HG02623 (cell line): ENCODE measurements around the gene KCTD21.

Source experiments
- ATAC-seq: cut with Tn5 transposase; IDR thresholded peaks from one replicate; pipeline ENCODE4 v1.9.1; 2021; ENCODE audit warnings: moderate library complexity; ENCODE audit not compliant: unreplicated experiment

KCTD21 gene

DNA sequence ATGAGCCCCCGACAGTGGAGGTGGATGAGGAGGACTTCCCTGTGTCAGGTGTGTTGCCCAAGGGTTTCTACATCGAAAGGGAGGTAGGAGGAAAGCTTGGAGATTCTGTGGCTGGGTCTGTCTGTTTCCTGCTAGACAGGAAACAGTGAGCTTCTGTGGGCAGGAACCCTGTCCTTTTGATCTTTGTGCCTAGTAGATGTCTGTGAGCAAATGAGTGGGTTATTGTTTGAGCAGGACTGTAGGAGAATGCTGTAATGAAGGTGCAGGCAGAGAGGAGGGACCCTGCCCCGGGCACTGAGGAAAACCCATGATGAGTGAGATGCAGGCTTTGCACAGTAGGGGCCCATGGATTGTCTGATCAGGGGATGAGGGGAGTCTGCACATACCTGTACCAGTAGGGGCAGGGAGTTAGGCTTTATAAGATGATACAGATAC, 14.3 kb upstream of the KCTD21 start:
- ATAC-seq = no peak

DNA sequence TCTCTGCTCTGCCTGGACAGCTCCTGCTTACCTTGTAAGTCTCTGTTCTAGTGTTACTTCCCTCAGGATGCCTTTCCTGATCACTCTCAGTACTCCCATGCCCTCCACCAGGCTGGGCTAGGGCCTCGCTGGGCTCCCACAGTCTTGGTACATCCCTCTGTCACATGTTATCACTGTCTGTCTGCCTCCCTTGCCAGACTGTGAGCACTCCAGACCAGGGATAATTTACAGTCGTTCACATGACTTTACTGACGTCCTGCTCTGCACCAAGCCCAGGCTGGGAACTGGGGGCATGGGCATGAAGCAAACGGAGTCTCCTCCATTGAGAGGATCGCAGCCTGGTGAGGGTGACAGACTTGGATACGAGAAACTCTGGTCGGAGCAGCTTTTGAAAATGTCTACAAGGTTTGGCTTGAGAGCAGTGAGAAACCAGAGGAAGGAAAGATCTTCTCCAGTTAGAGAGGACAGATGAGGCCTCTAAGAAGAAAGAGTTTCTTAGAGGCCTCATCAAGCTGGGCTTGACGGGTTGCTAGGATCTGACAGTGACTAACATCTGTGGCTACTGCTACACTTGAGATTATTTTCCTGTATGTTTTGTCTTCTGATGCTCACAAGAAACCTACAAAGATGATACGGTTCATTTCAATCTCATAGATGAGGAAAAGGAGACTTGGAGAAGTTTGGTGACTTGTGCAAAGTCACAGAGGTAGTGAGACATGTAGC, 12.8 kb upstream of the KCTD21 start:
- no peak for ATAC-seq

DNA sequence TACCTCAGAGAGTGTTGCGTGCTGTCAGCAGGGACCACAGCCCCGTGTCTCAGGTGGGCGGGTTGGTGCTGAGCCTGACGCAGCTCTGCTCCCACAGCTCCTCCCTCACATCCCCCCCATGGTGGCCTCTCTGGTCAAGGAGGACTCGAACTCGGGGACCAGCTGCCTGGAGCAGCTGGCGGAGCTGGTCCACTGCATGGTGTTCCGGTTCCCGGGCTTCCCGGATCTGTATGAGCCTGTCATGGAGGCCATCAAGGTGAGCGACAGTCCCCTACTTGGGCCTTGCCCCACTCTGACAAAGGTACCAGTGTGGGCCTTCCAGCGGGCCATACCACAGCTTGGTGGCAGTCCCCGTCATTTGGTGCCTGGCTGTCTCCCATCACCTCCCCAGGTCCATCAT, 12.1 kb upstream of the KCTD21 start:
- ATAC-seq = no peak

DNA sequence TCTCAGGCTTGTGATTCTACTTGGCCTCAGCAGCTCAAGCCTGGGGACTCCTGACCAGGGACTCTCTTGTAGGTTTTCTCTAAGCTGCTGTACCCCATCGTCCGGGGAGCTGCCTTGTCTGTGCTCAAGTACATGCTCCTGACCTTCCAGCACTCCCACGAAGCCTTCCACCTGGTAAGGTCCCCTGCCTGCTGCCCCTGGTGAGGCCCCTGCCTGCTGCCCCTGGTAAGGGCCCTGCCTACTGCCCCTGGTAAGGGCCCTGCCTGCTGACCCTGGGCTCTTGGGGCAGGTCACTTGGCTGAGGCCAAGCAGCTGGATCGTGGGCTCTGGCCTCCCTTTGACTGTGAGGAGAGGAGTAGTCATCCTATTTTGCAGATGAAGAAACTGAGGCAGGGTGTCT, 11.6 kb upstream of the KCTD21 start:
- ATAC-seq = no peak

DNA sequence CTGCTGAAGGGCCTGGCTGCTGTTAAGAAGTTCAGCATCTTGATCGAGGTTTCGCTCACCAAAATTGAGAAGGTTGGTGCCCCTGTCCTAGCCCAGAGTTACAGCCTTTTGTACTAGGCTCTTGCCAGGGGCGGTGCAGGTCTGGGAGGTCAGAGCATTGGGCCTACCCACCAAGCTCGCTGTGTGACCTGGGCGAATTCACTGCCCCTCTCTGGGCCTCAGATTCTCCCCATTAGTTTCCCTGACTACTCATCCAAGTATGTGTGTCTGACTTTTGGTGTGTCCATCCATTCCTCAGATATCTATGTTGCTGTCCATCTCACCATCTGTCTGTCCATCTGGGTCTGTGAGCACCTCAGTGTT, 11.2 kb upstream of the KCTD21 start:
- no peak for ATAC-seq

- ATAC-seq = no peak
Measured at GRCh38 chr11:78199015-78199652, 10.7 kb upstream of the KCTD21 start.

- ATAC-seq = no peak
Measured at GRCh38 chr11:78197816-78198215, 9.4 kb upstream of the KCTD21 start.

GRCh38 chr11:78196661-78197091, 8.2 kb upstream of the KCTD21 start:
- ATAC-seq = no peak

DNA sequence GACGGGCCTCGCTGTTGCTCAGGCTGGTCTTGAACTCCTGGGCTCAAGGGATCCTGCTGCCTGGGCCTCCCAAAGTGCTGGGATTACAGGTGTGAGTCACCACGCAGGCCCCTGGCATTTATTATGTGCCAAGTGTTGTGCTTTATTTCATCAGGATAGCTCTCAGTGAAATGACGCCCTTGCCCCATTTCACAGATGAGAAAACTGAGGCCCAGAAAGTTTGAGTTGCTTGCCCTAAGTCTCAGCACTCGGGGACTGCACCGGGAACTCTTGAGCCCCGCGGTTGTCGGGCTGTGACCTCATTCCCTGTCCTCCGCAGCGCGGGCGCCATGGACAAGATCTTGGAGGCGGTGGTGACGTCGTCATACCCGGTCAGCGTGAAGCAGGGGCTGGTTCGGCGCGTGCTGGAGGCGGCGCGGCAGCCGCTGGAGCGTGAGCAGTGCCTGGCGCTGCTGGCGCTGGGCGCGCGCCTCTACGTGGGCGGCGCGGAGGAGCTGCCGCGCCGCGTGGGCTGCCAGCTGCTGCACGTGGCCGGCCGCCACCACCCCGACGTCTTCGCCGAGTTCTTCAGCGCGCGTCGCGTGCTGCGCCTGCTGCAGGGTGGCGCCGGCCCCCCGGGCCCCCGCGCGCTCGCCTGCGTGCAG, 7.6 kb upstream of the KCTD21 start:
- ATAC-seq = no peak

DNA sequence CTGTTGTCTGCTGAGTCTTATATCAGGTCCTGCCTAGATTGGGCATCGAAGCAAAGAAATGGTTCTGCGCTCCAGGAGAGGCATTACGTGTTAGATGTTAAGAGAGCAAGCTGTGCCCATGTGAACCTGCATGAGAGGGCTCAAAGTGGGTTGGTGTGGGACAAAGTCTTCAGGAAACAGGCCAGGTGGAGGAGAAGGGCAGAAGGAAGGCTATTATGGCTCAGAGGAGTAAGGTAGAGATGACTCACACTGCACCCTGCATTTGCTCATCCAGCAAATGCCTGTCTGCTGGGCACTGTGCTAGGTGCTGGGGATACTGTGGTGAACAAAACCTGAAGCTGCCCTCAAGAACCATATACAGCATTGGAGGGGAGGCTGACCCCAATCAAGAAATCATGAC, 6.1 kb upstream of the KCTD21 start:
- ATAC-seq = no peak

GRCh38 chr11:78193806-78194205, 5.4 kb upstream of the KCTD21 start:
- ATAC-seq = no peak

GRCh38 chr11:78192911-78193351, 4.5 kb upstream of the KCTD21 start:
- ATAC-seq = no peak

- ATAC-seq = no peak
Measured at GRCh38 chr11:78192223-78192719, 3.8 kb upstream of the KCTD21 start.

DNA sequence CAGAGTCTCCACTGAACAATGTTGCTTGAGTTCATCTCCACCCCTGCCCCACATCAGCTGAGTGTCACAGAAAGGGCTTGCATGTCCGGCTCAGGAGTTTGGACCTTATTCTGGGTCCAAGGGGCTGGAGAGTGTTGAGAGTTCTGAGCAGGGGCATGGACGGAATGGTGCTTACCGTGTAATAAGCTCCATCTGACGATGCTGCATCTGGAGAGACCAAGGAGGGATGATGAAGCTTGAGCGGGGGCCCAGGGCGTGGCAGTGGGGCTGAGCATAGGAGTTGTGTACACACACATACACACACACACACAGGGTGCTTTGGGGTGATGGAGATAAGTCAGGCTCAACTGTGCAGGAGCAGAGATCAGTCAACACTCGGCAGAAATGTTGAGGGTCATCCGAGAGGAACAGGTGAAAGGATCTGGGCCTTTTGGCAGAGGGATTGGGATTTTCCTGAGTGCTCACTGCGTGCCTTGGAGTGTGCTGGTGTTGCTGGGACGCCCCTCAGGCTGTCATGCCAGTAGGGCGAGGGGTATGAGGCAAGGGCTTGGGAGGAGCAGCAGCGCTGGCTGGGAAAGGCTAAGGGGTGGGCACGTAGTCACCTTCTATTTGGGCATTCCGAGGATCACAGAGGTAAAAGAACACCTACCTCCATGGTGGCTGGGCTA, 2.6 kb upstream of the KCTD21 start:
- no peak for ATAC-seq

GRCh38 chr11:78190374-78190773, 1.9 kb upstream of the KCTD21 start:
- ATAC-seq = no peak

- ATAC-seq = no peak
Measured at GRCh38 chr11:78189851-78190250, 1.4 kb upstream of the KCTD21 start.

DNA sequence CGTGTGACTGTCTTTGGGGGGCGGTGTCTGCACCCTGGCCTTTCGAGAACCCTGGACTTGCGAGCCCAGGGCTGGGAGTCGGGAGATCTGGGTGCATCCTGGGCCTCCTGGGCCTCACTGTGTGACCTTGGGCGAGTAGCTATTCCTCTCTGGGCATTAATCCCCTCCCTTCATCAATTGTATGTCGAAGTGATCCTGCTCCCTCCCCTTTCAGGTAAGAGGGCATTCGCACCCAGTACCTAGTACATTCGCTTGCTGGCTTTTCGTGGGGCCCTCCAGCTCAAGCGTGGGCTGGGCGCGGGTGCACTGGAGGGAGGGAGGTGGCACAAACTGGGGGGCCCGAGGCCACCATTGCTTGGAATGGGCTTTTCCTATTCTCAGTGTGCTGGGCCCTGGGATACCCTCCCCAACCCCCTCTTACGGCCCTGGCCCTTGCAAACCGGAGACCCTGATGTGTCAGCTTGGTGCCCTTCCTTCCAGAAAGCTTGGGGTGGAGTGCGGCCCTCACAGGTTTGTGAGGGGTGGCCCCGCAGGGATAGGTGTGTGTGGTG, 823 bp upstream of the KCTD21 start:
- ATAC-seq = no peak

DNA sequence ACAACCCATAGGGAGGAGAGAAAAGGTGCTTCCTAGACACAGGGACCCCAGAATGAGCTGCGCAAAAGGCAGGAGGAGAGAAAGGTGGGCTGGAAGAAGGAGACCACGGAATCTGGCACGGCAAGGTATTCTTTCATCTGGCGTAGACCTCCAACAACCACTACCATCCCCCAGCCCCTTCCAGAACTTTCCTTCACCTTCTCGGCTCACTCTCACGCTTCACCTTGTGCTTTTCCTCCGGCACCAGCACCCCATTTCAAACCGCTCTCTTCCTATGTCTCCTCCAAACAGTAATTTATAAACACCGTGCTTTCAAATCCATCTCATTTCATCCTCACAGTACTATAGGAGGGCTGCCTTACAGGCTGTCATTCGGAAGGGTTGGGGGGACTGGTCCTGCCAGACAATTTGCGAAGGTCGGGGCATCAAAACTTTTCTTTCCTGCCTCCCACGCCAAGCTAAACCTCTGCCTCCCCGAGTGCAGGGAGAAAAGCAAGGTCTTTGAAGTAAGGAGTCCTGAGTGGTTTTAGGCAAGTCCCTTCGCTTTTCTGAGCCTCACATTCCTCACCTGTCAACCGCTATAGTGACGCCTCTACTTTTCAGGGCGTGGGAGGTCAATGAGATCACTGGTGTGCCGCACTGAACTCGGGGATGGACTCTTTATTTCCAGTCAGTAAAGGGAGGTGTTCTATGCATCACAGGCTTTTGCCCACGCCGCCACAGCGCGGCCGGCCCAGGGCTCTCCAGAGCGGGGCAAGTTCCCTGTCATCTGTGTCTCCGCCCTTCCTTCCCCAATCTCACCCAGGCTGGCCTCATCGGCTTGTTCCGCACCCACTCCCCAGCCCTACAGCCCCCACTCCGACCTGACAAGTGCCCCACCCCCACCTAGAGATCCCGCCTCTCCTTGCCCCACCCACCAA, 800 bp downstream of the KCTD21 start:
- peak; percentile 14 for ATAC-seq

GRCh38 chr11:78181185-78181584, 7.2 kb downstream of the KCTD21 start:
- no peak for ATAC-seq

GRCh38 chr11:78180751-78181150, 7.7 kb downstream of the KCTD21 start:
- no peak for ATAC-seq
